T-helper 22 cell (primary cell): ENCODE measurements around the gene MGLL.

Experiments
- DNase-seq: peaks from one replicate; pipeline ENCODE4 v3.0.0-alpha.2; 2020; ENCODE audit warnings: low read depth

MGLL gene

GRCh38 chr3:127788451-127788909, 33.8 kb downstream of the MGLL start:
- no peak for DNase-seq

- no peak for DNase-seq
Measured at GRCh38 chr3:127787571-127788365, 34.5 kb downstream of the MGLL start.

- DNase-seq = no peak
Measured at GRCh38 chr3:127787071-127787490, 35.2 kb downstream of the MGLL start.

- DNase-seq = no peak
Measured at GRCh38 chr3:127786353-127787070, 35.8 kb downstream of the MGLL start.

- no peak for DNase-seq
Measured at GRCh38 chr3:127785711-127786265, 36.5 kb downstream of the MGLL start.

- DNase-seq = no peak
Measured at GRCh38 chr3:127784865-127785710, 37.2 kb downstream of the MGLL start.

- DNase-seq = no peak
Measured at GRCh38 chr3:127784283-127784682, 38.0 kb downstream of the MGLL start.

- DNase-seq = no peak
Measured at GRCh38 chr3:127783642-127784160, 38.6 kb downstream of the MGLL start.

- DNase-seq = no peak
Measured at GRCh38 chr3:127783166-127783565, 39.1 kb downstream of the MGLL start.

- DNase-seq = no peak
Measured at GRCh38 chr3:127781411-127782001, 40.8 kb downstream of the MGLL start.

GRCh38 chr3:127780536-127781400, 41.5 kb downstream of the MGLL start:
- DNase-seq = no peak

- no peak for DNase-seq
Measured at GRCh38 chr3:127779747-127780146, 42.6 kb downstream of the MGLL start.

- no peak for DNase-seq
Measured at GRCh38 chr3:127777921-127778656, 44.2 kb downstream of the MGLL start.

GRCh38 chr3:127777332-127777731, 45.0 kb downstream of the MGLL start:
- no peak for DNase-seq

- no peak for DNase-seq
Measured at GRCh38 chr3:127776347-127776746, 46.0 kb downstream of the MGLL start.

GRCh38 chr3:127775398-127776109, 46.8 kb downstream of the MGLL start:
- DNase-seq = no peak

- no peak for DNase-seq
Measured at GRCh38 chr3:127774647-127775046, 47.7 kb downstream of the MGLL start.

GRCh38 chr3:127773752-127774395, 48.4 kb downstream of the MGLL start:
- DNase-seq = no peak
